Measurements from ENCODE around the gene METTL9. TPM values are rescaled to one million over a fixed set of nuclear protein-coding genes. Genes with fewer than 3 reads are reported as not detected.

METTL9 gene
- total and polyA plus RNA-seq, 2 of the 13 experiments (the other 11 are each of a cell fraction or from before 2014, with no cell fraction given) = 123 to 204 TPM

GRCh38 chr16:21628121-21628726, 28.8 kb downstream of the METTL9 start (continued):
- TF ChIP-seq, protein P1, sequence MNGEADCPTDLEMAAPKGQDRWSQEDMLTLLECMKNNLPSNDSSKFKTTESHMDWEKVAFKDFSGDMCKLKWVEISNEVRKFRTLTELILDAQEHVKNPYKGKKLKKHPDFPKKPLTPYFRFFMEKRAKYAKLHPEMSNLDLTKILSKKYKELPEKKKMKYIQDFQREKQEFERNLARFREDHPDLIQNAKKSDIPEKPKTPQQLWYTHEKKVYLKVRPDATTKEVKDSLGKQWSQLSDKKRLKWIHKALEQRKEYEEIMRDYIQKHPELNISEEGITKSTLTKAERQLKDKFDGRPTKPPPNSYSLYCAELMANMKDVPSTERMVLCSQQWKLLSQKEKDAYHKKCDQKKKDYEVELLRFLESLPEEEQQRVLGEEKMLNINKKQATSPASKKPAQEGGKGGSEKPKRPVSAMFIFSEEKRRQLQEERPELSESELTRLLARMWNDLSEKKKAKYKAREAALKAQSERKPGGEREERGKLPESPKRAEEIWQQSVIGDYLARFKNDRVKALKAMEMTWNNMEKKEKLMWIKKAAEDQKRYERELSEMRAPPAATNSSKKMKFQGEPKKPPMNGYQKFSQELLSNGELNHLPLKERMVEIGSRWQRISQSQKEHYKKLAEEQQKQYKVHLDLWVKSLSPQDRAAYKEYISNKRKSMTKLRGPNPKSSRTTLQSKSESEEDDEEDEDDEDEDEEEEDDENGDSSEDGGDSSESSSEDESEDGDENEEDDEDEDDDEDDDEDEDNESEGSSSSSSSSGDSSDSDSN (CRISPR knock-in tag; IDR thresholded peaks at IDR 0.05) = no peak
- TF ChIP-seq ZMYM4 (CRISPR knock-in tag; IDR thresholded peaks at IDR 0.05) (no peak), PCBP2 (optimal IDR thresholded peaks at IDR 0.05; ENCODE audit: low read depth, low read length, poor library complexity, severe bottlenecking) (no peak), ARNTL (CRISPR knock-in tag; IDR thresholded peaks at IDR 0.05) (no peak), ZNF232 (CRISPR knock-in tag; IDR thresholded peaks at IDR 0.05; ENCODE audit: borderline replicate concordance) (no peak), SETDB1 (CRISPR knock-in tag; IDR thresholded peaks at IDR 0.05; ENCODE audit: borderline replicate concordance) (no peak), DRAP1 (CRISPR knock-in tag; IDR thresholded peaks at IDR 0.05) (no peak), EZH2 (conservative IDR thresholded peaks at IDR 0.05; ENCODE audit: low read depth, low read length) (no peak), PHB2 (IDR thresholded peaks at IDR 0.05; ENCODE audit: partially characterized antibody) (no peak), ZBTB10 (CRISPR knock-in tag; IDR thresholded peaks at IDR 0.05; ENCODE audit: borderline replicate concordance) (no peak), HOXA7 (CRISPR knock-in tag; IDR thresholded peaks at IDR 0.05) (no peak), ZZZ3 (CRISPR knock-in tag; IDR thresholded peaks at IDR 0.05; ENCODE audit: borderline replicate concordance) (no peak), ZNF773 (CRISPR knock-in tag; IDR thresholded peaks at IDR 0.05; ENCODE audit: borderline replicate concordance) (no peak), MYNN (CRISPR knock-in tag; IDR thresholded peaks at IDR 0.05; ENCODE audit: low read depth) (no peak), MIER3 (CRISPR knock-in tag; IDR thresholded peaks at IDR 0.05; ENCODE audit: borderline replicate concordance) (0 out of 2 replicates have a peak, but pooled peaks have one; percentile 38), ZNF766 (CRISPR knock-in tag; IDR thresholded peaks at IDR 0.05; ENCODE audit: borderline replicate concordance) (no peak), SNAPC2 (CRISPR knock-in tag; IDR thresholded peaks at IDR 0.05) (no peak), GMEB2 (CRISPR knock-in tag; IDR thresholded peaks at IDR 0.05; ENCODE audit: low read depth) (no peak)
- TF ChIP-seq, protein P2, sequence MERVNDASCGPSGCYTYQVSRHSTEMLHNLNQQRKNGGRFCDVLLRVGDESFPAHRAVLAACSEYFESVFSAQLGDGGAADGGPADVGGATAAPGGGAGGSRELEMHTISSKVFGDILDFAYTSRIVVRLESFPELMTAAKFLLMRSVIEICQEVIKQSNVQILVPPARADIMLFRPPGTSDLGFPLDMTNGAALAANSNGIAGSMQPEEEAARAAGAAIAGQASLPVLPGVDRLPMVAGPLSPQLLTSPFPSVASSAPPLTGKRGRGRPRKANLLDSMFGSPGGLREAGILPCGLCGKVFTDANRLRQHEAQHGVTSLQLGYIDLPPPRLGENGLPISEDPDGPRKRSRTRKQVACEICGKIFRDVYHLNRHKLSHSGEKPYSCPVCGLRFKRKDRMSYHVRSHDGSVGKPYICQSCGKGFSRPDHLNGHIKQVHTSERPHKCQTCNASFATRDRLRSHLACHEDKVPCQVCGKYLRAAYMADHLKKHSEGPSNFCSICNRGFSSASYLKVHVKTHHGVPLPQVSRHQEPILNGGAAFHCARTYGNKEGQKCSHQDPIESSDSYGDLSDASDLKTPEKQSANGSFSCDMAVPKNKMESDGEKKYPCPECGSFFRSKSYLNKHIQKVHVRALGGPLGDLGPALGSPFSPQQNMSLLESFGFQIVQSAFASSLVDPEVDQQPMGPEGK (CRISPR knock-in tag; IDR thresholded peaks at IDR 0.05) = peak; percentile 69
- TF ChIP-seq, protein P3, sequence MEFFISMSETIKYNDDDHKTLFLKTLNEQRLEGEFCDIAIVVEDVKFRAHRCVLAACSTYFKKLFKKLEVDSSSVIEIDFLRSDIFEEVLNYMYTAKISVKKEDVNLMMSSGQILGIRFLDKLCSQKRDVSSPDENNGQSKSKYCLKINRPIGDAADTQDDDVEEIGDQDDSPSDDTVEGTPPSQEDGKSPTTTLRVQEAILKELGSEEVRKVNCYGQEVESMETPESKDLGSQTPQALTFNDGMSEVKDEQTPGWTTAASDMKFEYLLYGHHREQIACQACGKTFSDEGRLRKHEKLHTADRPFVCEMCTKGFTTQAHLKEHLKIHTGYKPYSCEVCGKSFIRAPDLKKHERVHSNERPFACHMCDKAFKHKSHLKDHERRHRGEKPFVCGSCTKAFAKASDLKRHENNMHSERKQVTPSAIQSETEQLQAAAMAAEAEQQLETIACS (CRISPR knock-in tag; IDR thresholded peaks at IDR 0.05) = no peak

Measured in HepG2 (cell line).